SK-N-MC (cell line): ENCODE data around the gene PLGLB2.
"Not testable (repeated sequence)": the region's sequence is repeated elsewhere in the genome, so short reads cannot be mapped to it uniquely, and the experiment has no call there.

Experiments
- EZH2 ChIP-seq: fragments of 200-600 bp; sonication (generic); IDR thresholded peaks from one replicate; pipeline ENCODE4 v1.6.1; 2017; ENCODE audit warnings: antibody characterized with exemption
- FOXP2 ChIP-seq: optimal IDR thresholded peaks from 2 replicates; pipeline ENCODE3; 2011; ENCODE audit warnings: mild to moderate bottlenecking, moderate library complexity; ENCODE audit not compliant: insufficient read depth; ENCODE audit errors: extremely low read length, control extremely low read depth
- POLR2AphosphoS5 ChIP-seq: IDR thresholded peaks from 2 replicates; pipeline ENCODE4 v1.6.1; 2012; ENCODE audit warnings: mild to moderate bottlenecking, low read depth, low read length, borderline replicate concordance

DNA sequence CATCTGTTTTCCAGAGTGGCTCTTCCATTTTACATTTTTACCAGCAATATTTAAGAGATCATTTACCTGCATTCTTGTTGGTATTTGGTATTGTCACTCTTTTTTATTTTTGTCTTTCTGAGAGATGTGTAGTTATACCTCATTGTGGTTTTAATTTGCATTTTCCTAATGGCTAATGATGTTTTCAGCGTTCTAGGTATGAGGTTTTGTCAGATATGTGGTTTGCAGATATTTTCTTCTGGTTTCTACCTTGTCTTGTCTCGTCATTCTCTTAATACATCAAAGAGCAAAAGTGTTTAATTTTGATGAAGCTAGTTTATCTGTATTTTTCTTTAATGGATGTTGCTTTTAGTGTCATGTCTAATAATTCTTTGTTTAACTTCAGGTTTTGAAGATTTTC, 39.5 kb upstream of the PLGLB2 start:
- TF ChIP-seq EZH2, POLR2AphosphoS5, FOXP2: not testable (repeated sequence)
